Testis (tissue), 3 donors: ENCODE results near the gene CD9. TPM values are rescaled to one million over a fixed set of nuclear protein-coding genes. Genes with fewer than 3 reads are reported as not detected.
A peak's percentile ranks its signal among the peaks of the same experiment; 100 is the strongest.

Experiments used
- DNase-seq: peaks from one replicate; pipeline ENCODE4 v3.0.0-alpha.2; 2019
- H3K27ac ChIP-seq, 2 donors: fragments of 200-600 bp; sonication (generic); one replicate each; pipeline ENCODE4 v1.5.1; 2019
- H3K27me3 ChIP-seq: fragments of 200-600 bp; sonication (generic); one replicate; pipeline ENCODE4 v1.5.1; 2019
- H3K36me3 ChIP-seq: fragments of 200-600 bp; sonication (generic); one replicate; pipeline ENCODE4 v1.5.1; 2017; ENCODE audit warnings: low read depth; ENCODE audit errors: missing control alignments
- H3K4me1 ChIP-seq: fragments of 200-600 bp; sonication (generic); one replicate; pipeline ENCODE4 v1.5.1; 2019
- H3K4me3 ChIP-seq, 2 donors: fragments of 200-600 bp; sonication (generic); one replicate each; pipeline ENCODE4 v1.5.1; 2017 to 2019
- H3K9me3 ChIP-seq: fragments of 200-600 bp; sonication (generic); one replicate; pipeline ENCODE4 v1.5.1; 2017
- CTCF ChIP-seq, 3 experiments: fragments of 450-650 bp in 2 of 3; fragments of 200-600 bp in 1 of 3; sonication (generic) in 1 of 3; IDR thresholded peaks; one replicate each; pipeline ENCODE4 v1.5.1; 2016 to 2019; ENCODE audit warnings: antibody characterized with exemption in 3 of 3, mild to moderate bottlenecking in 2 of 3, moderate library complexity in 1 of 3
- POLR2A ChIP-seq: fragments of 450-650 bp; IDR thresholded peaks from one replicate; pipeline ENCODE4 v1.6.1; 2017; ENCODE audit warnings: antibody characterized with exemption, mild to moderate bottlenecking, moderate library complexity
- WGBS, 2 donors: methylation state at CpG; one replicate each; pipeline ENCODE4 v1.1.5; 2018; 5-methylcytosine and 5-hydroxymethylcytosine counted together
- intact Hi-C: fragments of 100-400 bp; cut with DNase I; formaldehyde crosslinking; loops from one replicate; pipeline ENCODE4 v1.15.1; 2023; ENCODE audit warnings: low total_unique reads
- polyA plus RNA-seq: library from polyadenylated mRNA; stranded (reverse); fragments of 350-450 nt; fragmentation: Illumina TruSeq; extraction: RNeasy Lipid Tissue Mini Kit (QIAGEN cat#74804); gene quantifications from one replicate; pipeline ENCODE4 v1.2.3, GENCODE V29; 2014; ENCODE audit warnings: low read depth, low replicate concordance; ENCODE audit not compliant: insufficient read depth
- total RNA-seq, 2 donors: library from RNA; depleted of rRNA; stranded (reverse); fragments of >200 nt; gene quantifications; one replicate each; pipeline ENCODE4 v1.2.3, GENCODE V29; 2016

CD9 gene
- total and polyA plus RNA-seq, 3 donors from 2014 or later, result 31.2 to 94.2 (median 53.1) TPM

- TF ChIP-seq CTCF (IDR thresholded peaks at IDR 0.05) (no peak), POLR2A (no peak)
- Histone ChIP-seq H3K4me1 (peaks cover 11% of the 10 kb centered on the region), H3K4me3 (no peak overlapping the region), H3K36me3 (no peaks in the 10 kb centered on the region), H3K27me3 (no peaks in the 10 kb centered on the region), H3K27ac (no peak overlapping the region), H3K9me3 (no peaks in the 10 kb centered on the region)
- no peak for DNase-seq
- WGBS, 2 donors, result 71 to 79% methylated on average over 12 of the region's 12 CpGs
- intact Hi-C loops, result no loop called here
These were observed 72.4 kb downstream of the CD9 start for GRCh38 chr12:6272300-6273204.

GRCh38 chr12:6273205-6273540, 73.0 kb downstream of the CD9 start:
- Histone ChIP-seq H3K4me1 (peaks cover 14% of the 10 kb centered on the region), H3K27ac (no peak overlapping the region)
- 76 to 86% methylated on average over 4 of the region's 4 CpGs for WGBS, 2 donors

GRCh38 chr12:6273541-6274230, 73.5 kb downstream of the CD9 start:
- no peaks in the 10 kb centered on the region for H3K36me3 ChIP-seq
- TF ChIP-seq POLR2A, result no peak
- TF ChIP-seq CTCF (IDR thresholded peaks at IDR 0.05), result no peak
- H3K9me3 ChIP-seq, result no peaks in the 10 kb centered on the region
- no peak overlapping the region for H3K27ac ChIP-seq
- peaks cover 16% of the 10 kb centered on the region for H3K4me1 ChIP-seq
- intact Hi-C loops, result no loop called here
- 56 to 69% methylated on average over 3 to 9 of the region's 9 CpGs for WGBS, 2 donors
- H3K4me3 ChIP-seq, result no peak overlapping the region
- H3K27me3 ChIP-seq, result no peaks in the 10 kb centered on the region
- peak; percentile 39 for DNase-seq

More at GRCh38 chr12:6273205-6273540, 73.0 kb downstream of the CD9 start:
- TF ChIP-seq CTCF (IDR thresholded peaks at IDR 0.05) (no peak), POLR2A (no peak)
- no peak for DNase-seq
- no peaks in the 10 kb centered on the region for H3K36me3 ChIP-seq
- H3K9me3 ChIP-seq, result no peaks in the 10 kb centered on the region
- H3K4me3 ChIP-seq, result no peak overlapping the region
- intact Hi-C loops, result no loop called here
- H3K27me3 ChIP-seq, result no peaks in the 10 kb centered on the region

- intact Hi-C loops, result no loop called here
- Histone ChIP-seq H3K4me3 (no peak overlapping the region), H3K9me3 (no peaks in the 10 kb centered on the region), H3K27ac (no peak overlapping the region), H3K36me3 (no peaks in the 10 kb centered on the region), H3K4me1 (peaks cover 22% of the 10 kb centered on the region), H3K27me3 (no peaks in the 10 kb centered on the region)
- TF ChIP-seq POLR2A (no peak), CTCF (IDR thresholded peaks at IDR 0.05) (no peak)
- peak; percentile 56 for DNase-seq
- 70% methylated on average over 11 to 12 of the region's 12 CpGs for WGBS, 2 donors
These were observed 74.3 kb downstream of the CD9 start for GRCh38 chr12:6274231-6275221.
